WTC11 (cell line): ENCODE results near the gene RAET1E. TPM values are rescaled to one million over a fixed set of nuclear protein-coding genes. Genes with fewer than 3 reads are reported as not detected.
A peak's percentile ranks its signal among the peaks of the same experiment; 100 is the strongest.

Experiments used
- ATAC-seq: fragments of 200-7000 bp; cut with Tn5 transposase; 2 replicates; pipeline ENCODE4 v1.10.0; 2021; ENCODE audit warnings: mild to moderate bottlenecking, moderate library complexity
- CTCF ChIA-PET: fragments of 300-600 bp; sonication (Branson Sonifier 250); formaldehyde crosslinking; loops from one replicate; lab custom pipeline; 2021; ENCODE audit warnings: antibody characterized with exemption; lab: Charles Lee
- POLR2A ChIA-PET: fragments of 350-600 bp; sonication (Branson Sonifier 250); formaldehyde crosslinking; loops from one replicate; lab custom pipeline; 2021; ENCODE audit warnings: antibody characterized with exemption; lab: Charles Lee
- DNase-seq: peaks from one replicate; pipeline ENCODE4 v3.0.0; 2021; ENCODE audit warnings: low spot score
- H3K27ac Mint-ChIP-seq: 2 replicates; pipeline ENCODE4 v1.8.0; 2021; ENCODE audit warnings: mixed read lengths
- H3K27me3 Mint-ChIP-seq: 2 replicates; pipeline ENCODE4 v1.8.0; 2021; ENCODE audit warnings: low read depth, mild to moderate bottlenecking, moderate library complexity, mixed read lengths
- H3K36me3 Mint-ChIP-seq: 2 replicates; pipeline ENCODE4 v1.8.0; 2021; ENCODE audit warnings: mixed read lengths
- H3K4me1 Mint-ChIP-seq: 2 replicates; pipeline ENCODE4 v1.8.0; 2022; ENCODE audit warnings: mixed read lengths
- H3K4me3 Mint-ChIP-seq: 2 replicates; pipeline ENCODE4 v1.8.0; 2021; ENCODE audit warnings: mild to moderate bottlenecking, moderate library complexity, mixed read lengths
- H3K9me3 Mint-ChIP-seq: 2 replicates; pipeline ENCODE4 v1.8.0; 2021; ENCODE audit warnings: mixed read lengths
- ESRRA ChIP-seq: sonication (generic); formaldehyde crosslinking; IDR thresholded peaks from 2 replicates; pipeline ENCODE4 v1.8.1; 2022; ENCODE audit warnings: mild to moderate bottlenecking, missing genetic modification reagents, borderline replicate concordance
- FOXP1 ChIP-seq: sonication (generic); formaldehyde crosslinking; IDR thresholded peaks from 2 replicates; pipeline ENCODE4 v1.8.0; 2022; ENCODE audit warnings: missing genetic modification reagents, mild to moderate bottlenecking, moderate library complexity, borderline replicate concordance
- GTF2I ChIP-seq: fragments of 250-450 bp; sonication (Bioruptor Pico); conservative IDR thresholded peaks from 2 replicates; pipeline ENCODE4 v1.4.0; 2021; ENCODE audit warnings: mild to moderate bottlenecking
- HMGA2 ChIP-seq: fragments of 250-450 bp; sonication (Bioruptor Pico); IDR thresholded peaks from 2 replicates; pipeline ENCODE4 v1.4.0; 2021; ENCODE audit warnings: mild to moderate bottlenecking, moderate library complexity
- KAT7 ChIP-seq: sonication (generic); formaldehyde crosslinking; IDR thresholded peaks from 2 replicates; pipeline ENCODE4 v1.8.1; 2023; ENCODE audit warnings: missing genetic modification reagents, mild to moderate bottlenecking, borderline replicate concordance
- NR2C2 ChIP-seq: sonication (generic); formaldehyde crosslinking; IDR thresholded peaks from 2 replicates; pipeline ENCODE4 v1.8.0; 2022; ENCODE audit warnings: mild to moderate bottlenecking, missing genetic modification reagents
- TEAD1 ChIP-seq: sonication (generic); formaldehyde crosslinking; IDR thresholded peaks from 2 replicates; pipeline ENCODE4 v1.8.0; 2022; ENCODE audit warnings: mild to moderate bottlenecking, missing genetic modification reagents
- ZNF121 ChIP-seq: sonication (generic); formaldehyde crosslinking; IDR thresholded peaks from 2 replicates; pipeline ENCODE4 v1.8.0; 2023; ENCODE audit warnings: missing genetic modification reagents
- ZNF138 ChIP-seq: sonication (generic); formaldehyde crosslinking; conservative IDR thresholded peaks from 2 replicates; pipeline ENCODE4 v1.8.1; 2022; ENCODE audit warnings: mild to moderate bottlenecking, moderate library complexity, missing genetic modification reagents
- ZNF219 ChIP-seq: sonication (generic); formaldehyde crosslinking; IDR thresholded peaks from 2 replicates; pipeline ENCODE4 v1.8.0; 2023; ENCODE audit warnings: missing genetic modification reagents, mild to moderate bottlenecking, borderline replicate concordance
- ZNF232 ChIP-seq: sonication (generic); formaldehyde crosslinking; IDR thresholded peaks from 2 replicates; pipeline ENCODE4 v1.8.0; 2022; ENCODE audit warnings: mild to moderate bottlenecking, missing genetic modification reagents
- ZNF317 ChIP-seq: sonication (generic); formaldehyde crosslinking; IDR thresholded peaks from 2 replicates; pipeline ENCODE4 v1.8.1; 2023; ENCODE audit warnings: low read depth, mild to moderate bottlenecking, moderate library complexity, missing genetic modification reagents, borderline replicate concordance
- total RNA-seq: library from RNA; stranded (reverse); gene quantifications from 3 replicates; pipeline ENCODE4 v1.2.3, GENCODE V29; 2021
- TF ChIP-seq, protein P1 (sequence below): sonication (generic); formaldehyde crosslinking; conservative IDR thresholded peaks from 2 replicates; pipeline ENCODE4 v1.8.1; 2022; ENCODE audit warnings: mild to moderate bottlenecking, missing genetic modification reagents
- TF ChIP-seq, protein P2 (sequence below): sonication (generic); formaldehyde crosslinking; IDR thresholded peaks from 2 replicates; pipeline ENCODE4 v1.8.1; 2023; ENCODE audit warnings: mild to moderate bottlenecking, missing genetic modification reagents, moderate library complexity
- TF ChIP-seq, protein P3 (sequence below): sonication (generic); formaldehyde crosslinking; IDR thresholded peaks from 2 replicates; pipeline ENCODE4 v1.8.1; 2023; ENCODE audit warnings: mild to moderate bottlenecking, moderate library complexity, missing genetic modification reagents
- TF ChIP-seq, protein P4 (sequence below): sonication (generic); formaldehyde crosslinking; conservative IDR thresholded peaks from 2 replicates; pipeline ENCODE4 v1.8.1; 2023; ENCODE audit warnings: mild to moderate bottlenecking, low read depth, missing genetic modification reagents, moderate library complexity
- TF ChIP-seq, protein P5 (sequence below): sonication (generic); formaldehyde crosslinking; IDR thresholded peaks from 2 replicates; pipeline ENCODE4 v1.8.0; 2023; ENCODE audit warnings: missing genetic modification reagents
- TF ChIP-seq, protein P6 (sequence below): sonication (generic); formaldehyde crosslinking; IDR thresholded peaks from 2 replicates; pipeline ENCODE4 v1.8.1; 2022; ENCODE audit warnings: low read depth, missing genetic modification reagents, borderline replicate concordance
- TF ChIP-seq, protein P7 (sequence below): fragments of 250-450 bp; sonication (Bioruptor Pico); conservative IDR thresholded peaks from 2 replicates; pipeline ENCODE4 v1.9.0; 2021; ENCODE audit warnings: mild to moderate bottlenecking

The RAET1E gene
- total RNA-seq, 1 experiment from 2014 or later, result not detected

DNA sequence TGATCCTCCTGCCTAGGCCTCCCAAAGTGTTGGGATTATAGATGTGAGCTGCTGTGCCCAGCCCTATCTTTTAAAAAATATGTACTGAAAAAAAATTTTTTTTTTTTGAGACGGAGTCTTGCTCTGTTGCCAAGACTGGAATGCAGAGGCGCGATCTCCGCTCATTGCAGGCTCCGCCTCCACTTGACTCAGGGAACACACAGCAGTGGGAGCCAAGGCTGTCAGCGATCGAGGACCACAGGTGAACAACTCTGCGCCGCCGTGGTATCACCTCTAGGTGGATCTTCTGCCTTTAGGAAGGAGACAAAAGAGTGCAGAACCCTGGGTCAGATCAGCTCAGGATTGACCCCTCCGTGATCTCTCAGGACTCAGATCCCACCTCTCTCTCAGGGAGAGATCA is 13.7 kb downstream of the RAET1E start:
- no peak overlapping the region for H3K27ac Mint-ChIP-seq

DNA sequence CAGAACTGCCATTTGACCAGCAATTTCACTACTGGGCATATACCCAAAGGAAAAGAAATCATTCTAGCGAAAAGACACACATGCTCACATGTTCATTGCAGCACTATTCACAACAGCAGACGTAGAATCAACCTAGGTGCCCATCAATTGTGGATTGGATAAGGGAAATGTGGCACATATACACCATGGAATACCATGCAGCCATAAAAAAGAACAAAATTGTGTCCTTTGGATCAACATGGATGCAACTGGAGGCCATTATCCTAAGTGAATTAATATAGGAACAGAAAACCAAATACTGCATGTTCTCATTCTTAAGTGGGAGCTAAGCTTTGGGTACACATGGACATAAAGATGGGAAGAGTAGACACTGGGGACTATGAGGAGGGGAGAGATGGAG is 16.1 kb downstream of the RAET1E start:
- peaks cover 34% of the 10 kb centered on the region for H3K27me3 Mint-ChIP-seq
- POLR2A ChIA-PET, result no interaction called here

More for the DNA sequence above, 13.7 kb downstream of the RAET1E start:
- 0 out of 2 replicates have a peak, but pooled peaks cover 3% of the 10 kb centered on the region for H3K9me3 Mint-ChIP-seq
- peaks cover 29% of the 10 kb centered on the region for H3K27me3 Mint-ChIP-seq
- ChIA-PET POLR2A (interaction anchor here (1.0 kb wide), 1 partner anchor 21 kb away, joined by 3 read pairs; the partner anchor contains the start of gene LRP11), CTCF (no interaction called here)
- no peaks in the 10 kb centered on the region for H3K36me3 Mint-ChIP-seq
- no peak for TF ChIP-seq ZNF317 (CRISPR knock-in tag)
- no peak for TF ChIP-seq ESRRA (CRISPR knock-in tag)
- TF ChIP-seq FOXP1, result no peak
- TF ChIP-seq, protein P1, sequence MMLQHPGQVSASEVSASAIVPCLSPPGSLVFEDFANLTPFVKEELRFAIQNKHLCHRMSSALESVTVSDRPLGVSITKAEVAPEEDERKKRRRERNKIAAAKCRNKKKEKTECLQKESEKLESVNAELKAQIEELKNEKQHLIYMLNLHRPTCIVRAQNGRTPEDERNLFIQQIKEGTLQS (CRISPR knock-in tag), result no peak
- TF ChIP-seq, protein P2, sequence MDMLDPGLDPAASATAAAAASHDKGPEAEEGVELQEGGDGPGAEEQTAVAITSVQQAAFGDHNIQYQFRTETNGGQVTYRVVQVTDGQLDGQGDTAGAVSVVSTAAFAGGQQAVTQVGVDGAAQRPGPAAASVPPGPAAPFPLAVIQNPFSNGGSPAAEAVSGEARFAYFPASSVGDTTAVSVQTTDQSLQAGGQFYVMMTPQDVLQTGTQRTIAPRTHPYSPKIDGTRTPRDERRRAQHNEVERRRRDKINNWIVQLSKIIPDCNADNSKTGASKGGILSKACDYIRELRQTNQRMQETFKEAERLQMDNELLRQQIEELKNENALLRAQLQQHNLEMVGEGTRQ (CRISPR knock-in tag), result no peak
- TF ChIP-seq ZNF121 (CRISPR knock-in tag), result no peak
- TF ChIP-seq, protein P3, sequence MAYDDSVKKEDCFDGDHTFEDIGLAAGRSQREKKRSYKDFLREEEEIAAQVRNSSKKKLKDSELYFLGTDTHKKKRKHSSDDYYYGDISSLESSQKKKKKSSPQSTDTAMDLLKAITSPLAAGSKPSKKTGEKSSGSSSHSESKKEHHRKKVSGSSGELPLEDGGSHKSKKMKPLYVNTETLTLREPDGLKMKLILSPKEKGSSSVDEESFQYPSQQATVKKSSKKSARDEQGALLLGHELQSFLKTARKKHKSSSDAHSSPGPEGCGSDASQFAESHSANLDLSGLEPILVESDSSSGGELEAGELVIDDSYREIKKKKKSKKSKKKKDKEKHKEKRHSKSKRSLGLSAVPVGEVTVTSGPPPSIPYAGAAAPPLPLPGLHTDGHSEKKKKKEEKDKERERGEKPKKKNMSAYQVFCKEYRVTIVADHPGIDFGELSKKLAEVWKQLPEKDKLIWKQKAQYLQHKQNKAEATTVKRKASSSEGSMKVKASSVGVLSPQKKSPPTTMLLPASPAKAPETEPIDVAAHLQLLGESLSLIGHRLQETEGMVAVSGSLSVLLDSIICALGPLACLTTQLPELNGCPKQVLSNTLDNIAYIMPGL (CRISPR knock-in tag), result no peak
- TF ChIP-seq TEAD1 (CRISPR knock-in tag), result no peak
- TF ChIP-seq, protein P4, sequence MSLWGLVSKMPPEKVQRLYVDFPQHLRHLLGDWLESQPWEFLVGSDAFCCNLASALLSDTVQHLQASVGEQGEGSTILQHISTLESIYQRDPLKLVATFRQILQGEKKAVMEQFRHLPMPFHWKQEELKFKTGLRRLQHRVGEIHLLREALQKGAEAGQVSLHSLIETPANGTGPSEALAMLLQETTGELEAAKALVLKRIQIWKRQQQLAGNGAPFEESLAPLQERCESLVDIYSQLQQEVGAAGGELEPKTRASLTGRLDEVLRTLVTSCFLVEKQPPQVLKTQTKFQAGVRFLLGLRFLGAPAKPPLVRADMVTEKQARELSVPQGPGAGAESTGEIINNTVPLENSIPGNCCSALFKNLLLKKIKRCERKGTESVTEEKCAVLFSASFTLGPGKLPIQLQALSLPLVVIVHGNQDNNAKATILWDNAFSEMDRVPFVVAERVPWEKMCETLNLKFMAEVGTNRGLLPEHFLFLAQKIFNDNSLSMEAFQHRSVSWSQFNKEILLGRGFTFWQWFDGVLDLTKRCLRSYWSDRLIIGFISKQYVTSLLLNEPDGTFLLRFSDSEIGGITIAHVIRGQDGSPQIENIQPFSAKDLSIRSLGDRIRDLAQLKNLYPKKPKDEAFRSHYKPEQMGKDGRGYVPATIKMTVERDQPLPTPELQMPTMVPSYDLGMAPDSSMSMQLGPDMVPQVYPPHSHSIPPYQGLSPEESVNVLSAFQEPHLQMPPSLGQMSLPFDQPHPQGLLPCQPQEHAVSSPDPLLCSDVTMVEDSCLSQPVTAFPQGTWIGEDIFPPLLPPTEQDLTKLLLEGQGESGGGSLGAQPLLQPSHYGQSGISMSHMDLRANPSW (CRISPR knock-in tag), result no peak
- TF ChIP-seq, protein P5, sequence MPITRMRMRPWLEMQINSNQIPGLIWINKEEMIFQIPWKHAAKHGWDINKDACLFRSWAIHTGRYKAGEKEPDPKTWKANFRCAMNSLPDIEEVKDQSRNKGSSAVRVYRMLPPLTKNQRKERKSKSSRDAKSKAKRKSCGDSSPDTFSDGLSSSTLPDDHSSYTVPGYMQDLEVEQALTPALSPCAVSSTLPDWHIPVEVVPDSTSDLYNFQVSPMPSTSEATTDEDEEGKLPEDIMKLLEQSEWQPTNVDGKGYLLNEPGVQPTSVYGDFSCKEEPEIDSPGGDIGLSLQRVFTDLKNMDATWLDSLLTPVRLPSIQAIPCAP, result no peak
- no peak for TF ChIP-seq HMGA2
- no peak for TF ChIP-seq NR2C2 (CRISPR knock-in tag)
- TF ChIP-seq, protein P6, sequence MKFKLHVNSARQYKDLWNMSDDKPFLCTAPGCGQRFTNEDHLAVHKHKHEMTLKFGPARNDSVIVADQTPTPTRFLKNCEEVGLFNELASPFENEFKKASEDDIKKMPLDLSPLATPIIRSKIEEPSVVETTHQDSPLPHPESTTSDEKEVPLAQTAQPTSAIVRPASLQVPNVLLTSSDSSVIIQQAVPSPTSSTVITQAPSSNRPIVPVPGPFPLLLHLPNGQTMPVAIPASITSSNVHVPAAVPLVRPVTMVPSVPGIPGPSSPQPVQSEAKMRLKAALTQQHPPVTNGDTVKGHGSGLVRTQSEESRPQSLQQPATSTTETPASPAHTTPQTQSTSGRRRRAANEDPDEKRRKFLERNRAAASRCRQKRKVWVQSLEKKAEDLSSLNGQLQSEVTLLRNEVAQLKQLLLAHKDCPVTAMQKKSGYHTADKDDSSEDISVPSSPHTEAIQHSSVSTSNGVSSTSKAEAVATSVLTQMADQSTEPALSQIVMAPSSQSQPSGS (CRISPR knock-in tag), result no peak
- TF ChIP-seq, protein P7, sequence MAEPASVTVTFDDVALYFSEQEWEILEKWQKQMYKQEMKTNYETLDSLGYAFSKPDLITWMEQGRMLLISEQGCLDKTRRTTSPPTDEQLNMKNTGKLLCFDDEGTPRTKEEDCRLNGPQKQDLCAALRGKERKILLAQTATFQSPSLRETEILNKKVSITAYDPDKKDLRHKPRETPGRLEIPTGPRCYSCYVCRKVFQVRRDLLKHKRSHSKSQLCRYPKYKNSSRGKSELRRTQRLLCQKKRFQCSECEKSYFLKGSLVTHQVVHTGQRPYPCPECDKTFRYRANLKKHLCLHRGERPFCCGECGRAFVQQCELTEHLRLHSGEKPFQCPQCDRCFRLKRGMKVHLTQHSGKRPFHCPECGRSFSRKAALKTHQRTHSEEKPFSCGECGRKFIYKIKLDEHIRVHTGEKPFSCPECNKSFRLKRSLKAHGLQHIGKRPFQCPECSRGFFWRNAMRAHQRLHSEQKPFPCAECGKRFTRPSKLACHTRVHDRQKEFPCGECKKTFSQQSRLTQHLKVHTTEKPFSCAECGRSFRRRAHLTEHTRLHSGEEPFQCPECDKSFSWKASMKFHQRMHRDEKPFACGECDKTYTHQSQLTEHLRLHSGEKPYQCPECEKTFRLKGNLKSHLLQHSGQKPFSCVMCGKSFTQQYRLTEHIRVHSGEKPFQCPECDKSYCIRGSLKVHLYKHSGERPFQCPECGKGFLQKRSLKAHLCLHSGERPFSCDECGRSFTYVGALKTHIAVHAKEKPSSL (CRISPR knock-in tag), result no peak
- H3K4me1 Mint-ChIP-seq, result 0 out of 2 replicates have a peak, but pooled peaks cover 5% of the 10 kb centered on the region
- DNase-seq (peak; percentile 63), ATAC-seq (peak; percentile 99)
- H3K4me3 Mint-ChIP-seq, result peak overlapping the region; percentile 0; the same call in 1 of the 2 replicates

More for the DNA sequence above, 16.1 kb downstream of the RAET1E start:
- Mint-ChIP-seq H3K4me3 (no peak overlapping the region), H3K36me3 (no peaks in the 10 kb centered on the region), H3K4me1 (0 out of 2 replicates have a peak, but pooled peaks cover 5% of the 10 kb centered on the region), H3K27ac (no peak overlapping the region), H3K9me3 (0 out of 2 replicates have a peak, but pooled peaks cover 3% of the 10 kb centered on the region)
- CTCF ChIA-PET, result no interaction called here
- ATAC-seq, result no peak
- DNase-seq, result no peak
- TF ChIP-seq NR2C2 (CRISPR knock-in tag), result no peak
- TF ChIP-seq ZNF232 (CRISPR knock-in tag), result no peak
- TF ChIP-seq ZNF138 (CRISPR knock-in tag), result no peak
- no peak for TF ChIP-seq KAT7 (CRISPR knock-in tag)
- no peak for TF ChIP-seq FOXP1
- no peak for TF ChIP-seq ZNF121 (CRISPR knock-in tag)
- TF ChIP-seq ZNF219, result no peak
- TF ChIP-seq GTF2I (CRISPR knock-in tag), result no peak
- TF ChIP-seq, protein P4 (CRISPR knock-in tag), result no peak
- TF ChIP-seq, all 79 proteins: peak for 0
